Hippocampal formation (tissue), 2 donors: ENCODE data around the gene PTPRE.

Experiments
- DNase-seq, 2 donors: peaks; one replicate each; lab custom pipeline; 2025; lab: John Stamatoyannopoulos, UW

PTPRE gene

DNA sequence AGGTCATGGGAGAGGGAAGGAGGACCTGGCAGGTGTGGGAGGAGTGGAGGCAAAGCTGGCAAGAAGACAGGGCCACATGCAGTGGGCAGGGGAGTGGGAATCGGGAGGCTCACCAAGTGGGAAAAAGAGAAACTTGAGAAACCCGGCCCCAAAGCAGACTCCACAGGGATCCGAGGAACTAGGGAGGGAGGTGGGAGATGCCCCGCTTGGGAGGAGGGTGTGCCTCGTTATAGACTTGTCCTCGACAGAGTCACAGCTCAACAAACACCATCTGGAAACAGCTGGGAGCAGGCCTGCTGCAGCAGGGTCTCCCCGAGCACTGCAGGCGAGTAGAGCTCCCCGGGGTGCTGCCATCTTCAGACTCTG lies 164.5 kb downstream of the PTPRE start:
- DNase-seq, result no peak

DNA sequence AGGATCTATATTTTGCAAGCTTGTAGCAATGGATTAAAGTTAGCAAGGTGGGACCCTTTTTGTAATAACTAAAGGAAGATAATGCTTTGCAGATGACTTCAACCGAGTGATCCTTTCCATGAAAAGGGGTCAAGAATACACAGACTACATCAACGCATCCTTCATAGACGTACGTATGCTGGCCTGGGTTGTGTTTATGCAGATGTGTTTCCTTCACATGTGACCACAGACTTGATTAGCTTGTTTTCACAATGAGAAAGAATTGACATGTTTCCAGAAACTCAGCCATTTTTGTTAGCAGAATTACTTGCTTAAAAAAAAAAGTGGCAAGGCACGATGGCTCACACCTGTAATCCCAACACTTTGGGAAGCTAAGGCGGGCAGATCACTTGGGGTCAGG lies 165.1 kb downstream of the PTPRE start:
- DNase-seq, result no peak

- DNase-seq, result no peak
Measured at GRCh38 chr10:128072941-128073645, 166.2 kb downstream of the PTPRE start.

DNA sequence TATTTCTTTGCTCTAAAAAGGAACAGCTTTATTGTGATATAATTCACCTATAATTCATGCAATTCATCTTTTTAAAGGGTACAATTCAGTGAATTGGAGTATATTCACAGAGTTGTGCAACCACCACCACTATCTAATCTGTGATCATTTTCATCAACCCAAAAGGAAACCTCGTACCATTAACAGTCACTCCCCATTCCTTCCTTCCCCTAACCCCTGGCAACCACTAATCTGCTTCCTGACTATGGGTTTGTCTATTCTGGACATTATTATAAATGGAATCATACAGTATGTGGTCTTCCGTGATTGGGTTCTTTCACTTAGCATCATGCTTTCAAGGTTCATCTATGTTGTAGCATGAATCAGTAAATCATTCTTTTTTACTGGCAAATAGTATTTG lies 167.0 kb downstream of the PTPRE start:
- DNase-seq, result no peak

- DNase-seq, result no peak
Measured at GRCh38 chr10:128074589-128074988, 167.7 kb downstream of the PTPRE start.

GRCh38 chr10:128077155-128077875 lies 170.4 kb downstream of the PTPRE start:
- DNase-seq, result no peak

GRCh38 chr10:128078136-128078969 lies 171.4 kb downstream of the PTPRE start:
- DNase-seq, result peak in 1 of 2 donors; percentile 24

DNA sequence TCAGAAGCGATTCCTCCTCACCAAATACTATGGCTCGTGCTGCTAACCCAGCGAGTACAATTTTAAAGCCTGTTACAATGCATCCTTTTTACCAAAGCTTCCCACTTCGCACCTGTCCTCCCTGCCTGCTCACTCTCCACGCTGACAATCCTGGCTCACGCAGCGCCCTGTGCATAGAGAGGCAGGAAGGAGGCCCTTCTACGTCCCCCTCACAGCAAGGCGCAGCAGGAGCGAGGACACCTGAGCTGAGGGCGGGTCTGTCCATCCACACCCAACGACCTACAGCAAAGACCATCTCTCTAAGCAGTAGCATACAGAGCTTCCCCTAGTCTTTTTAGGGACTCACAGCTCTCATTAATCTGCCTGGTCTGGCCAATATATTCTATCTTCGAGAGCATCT lies 173.3 kb downstream of the PTPRE start:
- no peak for DNase-seq

DNA sequence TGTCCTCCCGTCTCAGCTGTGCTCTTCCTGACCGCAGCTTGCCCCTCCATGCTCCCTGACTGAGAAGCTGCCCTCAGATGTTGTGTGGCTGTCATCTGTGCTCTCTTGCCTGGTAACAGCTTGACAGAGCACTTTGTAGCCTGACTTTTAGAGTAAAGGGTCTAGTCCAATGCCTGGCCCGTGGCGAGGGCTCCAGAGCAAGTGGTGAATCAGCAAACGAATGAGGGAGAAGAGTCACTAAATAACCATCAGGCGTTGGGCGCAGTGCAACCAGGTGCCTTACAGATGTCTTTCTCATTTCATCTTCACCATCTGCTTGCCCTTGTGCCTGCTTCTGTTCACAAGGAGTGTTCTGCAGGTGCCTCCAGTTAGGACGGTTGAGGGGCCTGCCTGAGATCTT lies 173.7 kb downstream of the PTPRE start:
- DNase-seq, result no peak

GRCh38 chr10:128081222-128081621 lies 174.3 kb downstream of the PTPRE start:
- DNase-seq, result no peak

DNA sequence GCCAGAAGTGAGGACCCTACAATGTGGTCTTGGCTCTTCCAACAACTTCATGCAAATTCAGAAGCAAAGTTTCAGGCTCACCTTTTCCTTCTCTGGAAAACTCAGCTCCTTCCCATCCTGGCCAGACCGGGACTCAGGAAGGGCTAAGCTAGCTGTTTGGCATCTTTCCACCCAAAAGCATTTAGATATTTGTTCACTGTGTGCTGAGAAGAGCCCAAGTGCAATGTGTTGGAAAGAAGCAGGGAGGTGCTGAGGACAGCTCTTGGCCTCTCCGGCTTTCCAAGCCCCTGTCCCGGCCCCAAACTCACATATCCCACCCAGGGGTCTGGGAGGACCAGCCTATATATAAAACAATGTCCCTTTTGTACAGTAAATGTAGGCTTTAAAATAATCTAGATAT lies 174.8 kb downstream of the PTPRE start:
- no peak for DNase-seq

DNA sequence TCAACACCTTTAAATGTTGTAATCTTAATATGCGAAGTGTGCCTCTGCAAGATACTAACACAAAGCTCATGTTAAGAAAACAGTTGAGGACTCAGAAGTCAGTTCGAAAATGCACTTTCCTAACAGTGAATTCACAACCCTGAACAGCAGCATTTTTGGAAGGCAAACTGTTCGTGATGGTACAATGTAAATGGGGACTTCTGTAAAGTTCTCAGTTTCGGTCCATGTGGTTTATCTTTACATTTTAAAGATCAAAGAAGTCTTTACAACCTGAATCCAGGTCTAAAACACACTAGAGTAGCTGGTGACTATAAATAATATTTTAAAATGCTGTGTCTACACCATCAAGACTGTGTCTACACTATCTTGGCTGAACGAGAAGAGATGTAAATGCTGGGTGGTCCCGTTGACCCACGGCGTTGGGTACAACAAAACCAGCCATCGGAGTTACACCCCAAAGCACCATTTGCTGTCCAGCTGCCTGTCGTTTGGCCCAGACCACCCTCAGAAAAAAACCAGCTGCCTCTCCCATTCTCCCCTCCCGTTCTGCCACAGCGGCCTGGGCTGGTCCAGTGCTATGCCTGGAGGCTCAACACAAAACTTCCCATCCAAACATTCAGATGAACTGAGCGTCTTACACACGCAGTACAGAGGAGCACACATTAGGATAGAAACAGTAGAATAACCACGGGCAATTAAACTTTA lies 176.4 kb downstream of the PTPRE start:
- no peak for DNase-seq

GRCh38 chr10:128084364-128084763 lies 177.5 kb downstream of the PTPRE start:
- no peak for DNase-seq

- no peak for DNase-seq
Measured at GRCh38 chr10:128084991-128085390, 178.1 kb downstream of the PTPRE start.

DNA sequence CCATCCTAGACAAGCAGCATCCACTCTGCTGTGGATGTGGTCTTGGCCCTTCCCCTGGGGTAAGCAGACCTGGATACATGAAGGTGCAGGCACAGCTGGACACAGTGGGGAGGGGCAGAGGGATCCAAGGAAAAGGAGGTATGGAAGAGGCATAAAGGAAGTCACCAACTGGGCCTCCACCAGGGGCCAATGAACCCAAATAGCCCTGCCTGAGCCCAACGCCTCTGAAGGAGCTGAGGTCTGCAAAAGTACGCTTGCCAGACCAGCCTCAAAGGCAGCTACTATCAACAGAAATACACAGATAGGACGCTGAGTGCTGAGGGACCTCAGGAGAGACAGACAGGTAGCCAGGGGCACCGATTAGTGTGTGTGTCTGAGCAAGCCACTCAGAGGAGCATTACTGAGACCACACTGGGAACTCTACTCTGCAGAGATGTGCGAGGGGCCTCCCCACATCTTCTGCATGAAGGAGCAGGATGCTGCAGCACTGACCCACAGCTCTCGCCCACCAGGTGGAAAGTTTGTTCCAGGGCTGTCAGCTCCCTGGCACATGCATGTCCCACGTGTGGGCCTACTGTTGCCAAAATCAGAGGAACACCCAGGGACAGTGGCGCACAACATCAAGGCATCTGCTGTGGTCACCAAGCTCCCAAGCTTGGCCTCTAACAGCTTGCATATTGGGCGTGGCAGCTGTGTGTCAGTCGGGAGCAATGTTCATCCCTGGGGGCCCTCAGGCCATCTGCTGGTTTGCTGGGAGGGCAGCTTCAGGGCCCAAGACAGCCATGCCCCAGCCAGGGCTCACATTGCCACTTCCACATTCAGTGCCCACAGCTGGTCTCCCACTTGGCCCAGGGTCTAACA lies 179.3 kb downstream of the PTPRE start:
- no peak for DNase-seq

DNA sequence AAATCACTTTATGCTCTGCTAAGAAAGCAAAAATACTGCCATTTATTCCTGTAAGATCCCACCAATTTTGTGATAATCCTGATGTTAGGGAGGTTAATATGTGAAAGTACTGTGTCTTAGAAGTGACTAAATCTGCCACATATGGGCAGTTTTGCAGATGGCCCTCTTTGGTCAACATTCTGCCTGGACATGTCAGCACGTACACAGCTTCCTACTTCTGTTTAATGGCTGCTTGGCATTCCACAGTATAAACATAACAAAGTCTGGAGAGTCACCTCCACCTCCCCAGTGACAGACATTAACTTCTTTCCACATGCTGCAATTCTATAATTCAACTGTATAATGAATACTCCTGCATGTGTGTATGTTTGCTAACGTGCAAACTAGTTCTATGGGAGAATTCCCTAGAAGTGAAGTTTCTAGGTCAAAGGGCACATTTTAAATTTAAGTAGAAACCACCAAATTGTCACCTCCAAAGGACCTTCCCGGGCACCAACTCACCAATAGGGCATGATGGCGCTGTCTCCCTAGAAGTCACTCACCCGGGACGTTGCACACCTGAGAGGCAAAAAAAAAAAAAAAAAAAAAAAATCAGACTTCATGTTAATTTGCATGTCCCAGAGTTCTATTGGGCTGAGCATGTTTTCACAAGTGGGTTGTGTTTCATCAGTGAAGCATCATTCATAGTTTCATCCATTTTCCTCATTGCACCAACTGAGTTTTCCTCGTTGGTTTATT lies 180.4 kb downstream of the PTPRE start:
- DNase-seq, result no peak

DNA sequence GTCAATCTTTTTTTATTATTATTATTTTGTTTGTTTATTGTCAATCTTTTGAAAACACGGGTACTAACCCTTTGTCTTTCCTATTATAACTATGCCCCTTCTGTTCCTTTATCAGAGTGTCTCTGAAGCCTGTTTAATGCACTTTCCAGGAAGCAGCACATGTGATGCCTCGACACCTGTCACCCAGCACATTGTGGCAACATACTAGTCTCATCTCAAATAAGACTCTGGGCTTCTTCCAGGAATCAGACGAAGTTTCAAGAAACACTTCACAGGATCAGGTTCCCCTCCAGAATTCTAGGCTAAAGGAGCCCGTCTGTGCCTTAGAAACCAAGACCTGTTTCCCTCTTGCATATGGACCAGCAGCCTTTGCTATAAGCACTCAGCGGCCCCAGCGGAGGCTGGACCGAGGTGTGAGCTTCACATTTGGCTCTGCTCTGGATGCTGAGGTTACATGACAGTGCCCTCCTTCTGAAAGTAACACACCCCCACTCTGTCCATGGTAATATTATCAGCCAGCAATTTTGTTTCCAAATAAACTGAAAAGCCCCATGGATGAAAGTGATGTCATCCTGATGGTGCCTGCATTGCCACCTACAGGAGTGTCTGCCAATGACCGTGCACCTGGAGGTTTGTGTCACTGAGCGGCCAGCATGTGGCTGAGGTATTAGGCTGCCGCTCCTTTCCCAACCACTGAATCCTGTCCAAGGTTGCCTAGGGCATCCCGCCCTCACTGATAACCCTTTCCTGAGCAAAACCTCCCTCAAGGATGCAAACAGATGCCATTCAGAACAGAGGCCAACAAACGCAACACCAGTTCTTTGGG lies 181.2 kb downstream of the PTPRE start:
- DNase-seq, result no peak

DNA sequence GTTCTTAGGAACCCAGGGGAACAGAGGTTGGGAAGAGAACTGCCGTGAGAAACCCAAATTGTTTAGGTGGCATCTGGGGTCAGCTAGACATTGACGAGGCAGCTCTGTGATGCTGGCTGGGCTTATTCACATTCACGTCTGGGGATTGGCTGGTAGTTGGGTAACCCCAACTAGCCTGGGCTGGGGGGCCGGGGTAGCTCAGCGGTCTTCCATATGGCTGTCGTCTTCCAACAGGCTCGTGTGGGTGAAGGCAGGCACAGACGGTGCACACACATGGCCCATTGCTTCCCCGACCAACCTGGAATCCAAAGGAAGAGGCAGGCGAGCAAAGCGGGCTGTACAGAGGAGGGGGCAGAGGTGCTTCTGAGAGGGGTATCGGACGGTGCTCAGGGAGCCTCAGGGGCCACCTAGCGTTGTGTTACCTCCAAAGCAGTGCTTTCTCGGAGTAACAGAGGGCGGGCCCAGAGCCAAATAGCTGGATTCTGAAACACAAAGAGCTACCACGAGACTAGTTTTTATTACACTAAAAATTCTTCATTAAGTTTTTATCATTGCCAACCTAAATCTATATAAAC lies 184.8 kb downstream of the PTPRE start:
- DNase-seq, result no peak

DNA sequence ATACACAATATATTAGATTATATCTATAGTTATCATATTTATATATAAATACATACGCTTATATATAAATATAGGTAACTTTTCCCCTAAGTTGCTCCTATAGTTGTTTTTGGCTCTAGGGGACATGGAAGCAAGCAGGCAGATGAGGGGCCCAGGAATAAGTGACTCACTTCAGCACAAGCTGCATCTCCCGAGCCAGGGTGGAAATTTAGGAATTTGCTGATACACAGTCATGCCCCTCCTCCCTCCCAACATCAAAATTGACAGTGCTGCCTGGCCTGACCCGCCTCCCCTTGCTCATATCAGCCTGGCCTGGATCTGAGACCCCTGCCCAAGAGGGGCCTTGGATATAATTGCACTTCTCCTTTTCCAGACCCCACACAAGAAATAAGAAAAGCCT lies 185.6 kb downstream of the PTPRE start:
- no peak for DNase-seq
